Stimulated activated CD4-positive, alpha-beta T cell treated with anti-CD3 and anti-CD28 coated beads, Interleukin-2, amount 100 ng/mL, for 4 hours (primary cell): ENCODE measurements around the gene PIRT.

Experiments
- DNase-seq: peaks from one replicate; pipeline ENCODE4 v3.0.0-alpha.2; 2020; ENCODE audit warnings: low read depth

The PIRT gene

DNA sequence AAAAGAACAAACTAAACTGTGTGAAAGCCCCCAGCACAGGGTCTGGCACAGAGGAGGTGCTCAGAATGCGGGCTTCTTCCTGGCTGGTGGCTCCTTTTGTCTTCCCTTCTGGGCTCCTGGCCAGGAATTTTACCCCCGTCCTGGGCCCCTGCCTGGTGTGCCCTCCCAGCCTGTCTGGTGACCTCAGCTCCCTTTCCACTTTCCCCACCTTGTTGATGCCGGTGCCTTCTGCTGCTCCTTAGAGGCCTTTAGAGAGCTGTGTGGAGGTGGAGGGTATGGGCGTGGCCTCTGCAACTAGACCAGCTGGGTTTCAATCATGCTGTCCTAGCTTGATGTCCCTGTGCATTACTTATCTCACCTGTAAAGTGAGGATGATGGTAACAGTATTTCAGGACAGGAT lies 16.8 kb downstream of the PIRT start:
- no peak for DNase-seq

DNA sequence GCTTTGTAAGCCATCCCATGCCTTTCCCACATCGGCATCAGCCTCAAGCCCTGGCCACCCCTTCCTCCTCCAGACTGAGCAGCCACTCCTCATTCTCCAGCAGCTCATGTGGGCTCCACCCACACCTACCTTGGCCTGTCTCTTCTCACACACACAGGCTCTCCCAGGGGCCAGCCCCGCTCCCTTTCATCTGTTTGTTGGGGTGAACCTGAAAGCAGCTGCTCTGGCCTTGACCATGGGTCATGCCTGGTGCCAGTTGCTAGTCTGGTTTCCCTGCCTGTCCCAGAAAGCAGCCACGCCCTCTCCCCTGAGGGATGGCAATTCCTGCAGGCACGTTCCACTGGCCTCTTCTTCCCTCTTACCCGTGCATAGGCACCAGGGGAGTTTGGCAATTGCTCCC lies 22.6 kb downstream of the PIRT start:
- DNase-seq, result no peak

DNA sequence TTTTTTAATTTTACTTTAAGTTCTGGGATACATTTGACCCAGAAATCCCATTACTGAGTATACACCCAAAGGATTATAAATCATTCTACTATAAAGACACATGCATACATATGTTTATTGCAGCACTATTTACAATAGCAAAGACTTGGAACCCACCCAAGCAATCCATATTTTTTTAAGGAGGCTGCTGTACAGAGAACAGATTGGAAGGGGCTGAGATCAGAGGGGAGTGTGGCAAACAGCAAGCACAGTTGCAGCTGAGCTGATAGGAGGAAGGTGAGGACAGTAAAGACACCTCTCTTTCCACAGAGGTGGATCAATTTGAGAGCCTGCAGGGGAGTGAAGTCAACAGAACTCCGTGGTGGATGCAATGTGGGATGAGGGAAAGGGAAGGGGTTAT lies 23.8 kb downstream of the PIRT start:
- no peak for DNase-seq

DNA sequence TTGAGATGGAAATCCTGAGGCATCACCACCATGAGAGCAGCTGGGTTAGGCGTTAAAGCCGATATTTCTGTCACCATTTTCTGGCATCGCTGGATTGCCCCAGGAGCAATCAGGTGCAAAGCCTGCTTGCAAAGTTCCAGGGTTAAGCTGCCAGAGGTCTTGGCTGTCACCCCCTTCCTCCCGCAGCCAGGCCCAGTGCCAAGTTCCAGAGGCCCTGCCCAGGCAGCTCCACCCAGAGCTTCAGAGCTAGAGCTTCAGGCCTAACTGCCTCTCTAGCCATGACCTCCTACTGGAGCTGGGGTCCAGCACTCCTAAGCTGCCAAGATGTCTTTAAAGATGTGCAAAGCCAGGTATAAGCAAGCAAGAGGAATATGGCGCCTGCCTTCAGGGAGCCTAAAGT lies 25.2 kb downstream of the PIRT start:
- no peak for DNase-seq

DNA sequence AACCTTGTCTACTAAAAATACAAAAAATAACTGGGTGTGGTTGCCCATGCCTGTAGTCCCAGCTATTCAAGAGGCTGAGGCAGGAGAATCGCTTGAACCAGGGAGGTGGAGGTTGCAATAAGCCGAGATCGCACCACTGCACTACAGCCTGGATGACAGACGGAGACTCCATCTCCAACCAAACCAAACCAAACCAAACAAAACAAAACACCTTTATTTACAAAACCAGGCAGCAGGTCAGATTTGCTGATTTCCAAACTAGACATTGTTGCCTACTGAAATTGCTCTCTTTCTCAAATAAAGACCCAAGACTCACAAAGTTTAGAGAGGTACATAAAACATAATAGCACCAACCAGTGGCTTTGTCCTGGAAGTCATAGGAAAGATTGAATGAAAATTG lies 28.3 kb downstream of the PIRT start:
- no peak for DNase-seq

DNA sequence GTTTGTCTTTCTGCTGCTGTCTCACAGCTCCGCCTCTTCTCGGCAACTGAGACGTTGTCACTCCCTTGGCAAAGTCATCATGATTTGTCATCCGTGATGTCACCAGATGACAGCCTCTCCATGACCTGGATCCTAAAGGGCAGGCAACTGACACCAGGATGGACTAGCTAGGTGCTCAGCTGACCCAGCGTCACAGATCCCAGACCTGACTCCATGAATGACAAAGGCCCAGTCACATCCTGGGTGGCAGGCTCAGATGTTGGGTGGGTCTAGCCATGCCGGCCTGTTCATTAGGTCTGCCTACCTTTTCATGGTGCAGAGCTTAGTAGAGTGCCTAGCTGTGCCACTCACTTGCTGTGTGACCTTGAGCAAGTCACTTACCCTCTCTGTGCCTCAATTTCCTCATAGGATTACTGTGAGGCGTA lies 30.2 kb downstream of the PIRT start:
- DNase-seq, result no peak

DNA sequence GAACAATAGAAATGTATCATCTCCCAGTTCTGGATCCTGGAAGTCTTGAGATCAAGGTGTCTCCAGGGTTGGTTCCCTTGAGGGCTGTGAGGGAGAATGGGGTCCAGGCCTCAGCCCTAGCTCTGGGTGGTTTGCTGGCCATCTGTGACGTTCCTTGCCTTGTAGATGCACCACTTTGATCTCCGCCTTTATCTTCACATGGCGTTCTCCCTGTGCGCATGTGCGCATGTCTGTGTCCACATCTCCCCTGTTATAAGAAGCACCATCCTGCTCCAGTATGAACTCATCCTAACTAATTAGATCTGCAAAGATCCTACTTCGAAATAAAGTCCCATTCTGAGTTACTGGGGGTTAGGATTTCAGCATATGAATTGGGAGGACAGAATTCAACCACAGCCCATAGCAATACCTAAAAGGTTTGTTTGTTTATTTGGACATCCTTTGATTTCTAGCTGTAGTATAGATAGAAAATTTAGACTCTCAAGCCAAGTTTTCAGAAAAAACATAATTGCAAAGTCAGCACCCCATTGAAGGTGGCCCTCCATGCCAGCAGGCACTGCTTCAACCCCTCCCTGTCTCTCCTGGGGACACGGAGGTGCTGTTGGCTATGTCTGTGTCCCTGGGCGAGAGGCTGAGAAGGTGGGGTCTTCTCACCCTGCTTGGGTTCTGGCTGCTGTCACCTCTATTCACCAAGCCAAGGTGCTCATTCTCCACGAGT lies 31.2 kb downstream of the PIRT start:
- no peak for DNase-seq

DNA sequence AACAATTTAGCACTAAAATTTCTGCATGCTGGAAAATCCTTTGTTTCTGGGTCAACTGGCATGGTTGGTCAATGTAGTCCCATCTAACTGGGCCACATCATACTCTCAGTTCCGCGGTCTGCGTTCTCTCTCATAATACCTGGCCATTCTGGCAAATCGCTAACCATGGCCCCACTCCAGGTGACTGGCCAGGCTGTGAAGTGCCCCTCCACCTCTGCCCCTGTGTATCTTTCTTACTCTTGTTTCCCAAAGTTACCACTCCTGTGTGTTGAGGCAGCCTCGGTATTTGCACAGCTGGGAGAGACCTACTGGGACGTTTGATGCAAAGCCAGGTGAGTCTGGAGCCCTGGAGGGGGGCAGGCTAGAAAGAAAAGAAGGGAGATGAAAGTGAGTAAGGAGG lies 32.0 kb downstream of the PIRT start:
- no peak for DNase-seq

DNA sequence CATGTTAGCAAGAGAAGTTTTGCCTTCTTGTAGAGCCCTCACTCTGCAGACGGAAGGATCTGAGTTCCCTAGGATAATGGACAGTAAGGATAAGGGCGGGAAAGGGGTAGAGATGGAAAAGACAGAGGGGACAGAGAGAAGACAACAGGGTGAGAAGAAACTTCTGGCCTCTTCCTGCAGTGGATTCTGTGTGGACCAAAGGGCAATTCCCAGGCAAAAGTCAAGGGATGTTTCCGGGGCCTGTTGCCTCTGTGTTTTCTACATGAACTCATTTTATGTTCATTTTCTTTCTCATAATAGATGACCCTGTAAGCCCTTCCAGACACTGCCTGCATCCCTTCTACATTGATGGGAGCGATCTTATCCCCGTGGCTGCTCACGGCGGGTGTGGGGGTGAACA lies 33.3 kb downstream of the PIRT start:
- DNase-seq, result no peak

DNA sequence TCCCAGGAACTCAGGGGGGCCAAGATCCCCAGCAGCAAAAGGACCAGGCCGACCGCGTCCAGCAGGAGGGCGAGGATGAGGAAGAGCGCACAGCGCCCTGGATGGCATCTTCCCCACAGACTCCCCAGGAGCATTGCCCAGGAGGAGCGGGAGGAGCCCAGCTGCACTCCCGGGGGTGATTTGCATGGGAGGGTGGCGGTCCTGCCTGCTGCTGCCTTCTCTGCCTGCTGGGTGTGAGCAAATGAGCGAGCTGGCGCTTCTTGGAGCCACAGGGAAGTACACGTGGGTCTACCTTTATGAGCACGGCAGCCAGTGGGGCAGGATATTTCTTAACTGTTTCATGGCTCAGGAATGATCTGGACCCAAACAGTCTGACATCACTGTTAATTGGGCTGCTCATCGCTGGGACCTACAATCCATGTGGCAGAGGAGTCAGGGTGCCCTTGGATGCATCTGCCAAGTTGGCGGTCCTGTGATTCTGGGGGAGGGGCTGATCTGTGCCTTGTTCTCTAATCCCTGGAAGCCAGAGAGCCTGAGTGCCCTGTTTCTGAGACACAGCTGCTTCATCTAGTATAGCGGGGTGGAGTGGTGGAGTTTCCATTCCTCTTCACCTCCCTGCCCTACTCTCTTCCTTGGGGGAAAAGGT lies 33.9 kb downstream of the PIRT start, which contains the start of gene TMEM238L:
Gene TMEM238L, minus strand, starts transcription at position 270 of the 646 bp plus-strand sequence. Its CDS starts 136 bp downstream, at position 134.
- no peak for DNase-seq

DNA sequence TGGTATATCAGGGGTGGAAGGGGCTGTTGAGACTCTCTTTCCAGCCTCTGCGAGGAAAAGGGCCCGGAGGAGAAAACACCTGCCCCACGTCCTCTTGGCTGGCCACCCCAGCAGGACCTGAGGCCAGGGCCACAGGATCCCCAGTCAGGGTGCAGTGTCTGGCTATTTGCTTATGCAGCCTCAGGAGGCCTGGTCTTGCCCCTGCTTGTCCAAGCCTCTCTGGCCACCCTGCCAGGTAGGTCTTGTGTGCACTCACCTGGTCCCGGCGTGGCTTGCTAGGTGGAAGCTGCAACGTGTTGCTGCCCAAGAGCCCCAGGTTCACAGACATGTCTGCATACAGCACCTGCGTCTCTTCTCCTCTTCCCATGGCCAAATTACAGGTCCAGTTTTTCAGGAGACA lies 34.5 kb downstream of the PIRT start:
- DNase-seq, result no peak

DNA sequence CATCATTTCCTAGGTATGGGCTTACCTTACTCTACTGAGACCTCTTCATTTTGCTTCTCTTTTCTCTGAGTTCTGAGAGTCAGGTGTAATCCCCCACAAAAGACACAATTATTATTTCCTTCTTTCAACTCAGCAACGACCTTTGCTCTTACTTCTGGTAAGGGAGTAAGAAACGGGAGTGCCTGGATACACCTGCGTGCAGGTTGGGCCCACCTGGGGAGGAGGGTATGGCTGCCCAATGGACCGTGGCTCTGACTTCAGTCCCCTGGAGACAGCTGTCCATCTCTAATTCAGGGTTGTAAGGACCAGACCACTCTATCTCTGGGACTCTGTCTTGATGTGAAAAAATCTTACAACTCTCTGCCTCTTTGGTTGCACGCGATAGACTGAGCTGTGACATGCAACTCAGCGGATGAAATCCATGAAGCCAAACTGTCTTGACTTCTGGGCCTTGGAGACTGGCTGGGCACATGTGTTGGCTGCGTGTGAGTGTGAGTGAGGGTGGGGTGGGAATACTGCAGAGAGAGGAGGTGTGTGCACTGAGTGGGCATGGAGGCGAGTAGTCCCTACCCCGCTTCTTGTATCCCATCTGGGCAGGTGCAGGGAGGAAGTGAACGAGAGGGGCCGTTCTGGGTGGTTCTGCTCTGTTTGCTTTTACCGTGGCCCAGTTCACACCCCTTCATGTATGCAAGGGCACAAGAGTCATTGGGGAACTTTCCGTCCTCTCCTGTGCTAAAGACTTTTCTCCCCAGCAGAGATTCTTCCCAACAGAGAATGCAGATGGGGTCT lies 35.2 kb downstream of the PIRT start:
- no peak for DNase-seq

DNA sequence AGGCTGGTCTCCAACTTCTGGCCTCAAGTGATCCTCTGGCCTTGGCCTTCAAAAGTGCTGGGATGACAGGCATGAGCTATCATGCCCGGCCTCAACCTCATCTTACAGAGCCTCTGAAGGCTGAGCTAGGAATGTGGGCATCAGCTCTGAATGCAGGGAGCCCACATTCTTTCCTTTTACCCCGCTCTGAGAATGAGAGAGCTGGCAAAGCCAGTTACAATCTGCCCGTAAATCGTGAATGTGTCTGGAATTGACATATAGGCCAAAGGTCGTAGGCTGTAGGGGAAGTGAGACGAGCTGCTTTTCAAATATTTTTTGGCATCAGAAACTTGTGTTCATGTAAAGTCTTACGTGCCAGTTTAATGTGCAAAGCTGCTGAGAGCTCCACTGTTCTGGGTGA lies 38.5 kb downstream of the PIRT start:
- DNase-seq, result no peak

DNA sequence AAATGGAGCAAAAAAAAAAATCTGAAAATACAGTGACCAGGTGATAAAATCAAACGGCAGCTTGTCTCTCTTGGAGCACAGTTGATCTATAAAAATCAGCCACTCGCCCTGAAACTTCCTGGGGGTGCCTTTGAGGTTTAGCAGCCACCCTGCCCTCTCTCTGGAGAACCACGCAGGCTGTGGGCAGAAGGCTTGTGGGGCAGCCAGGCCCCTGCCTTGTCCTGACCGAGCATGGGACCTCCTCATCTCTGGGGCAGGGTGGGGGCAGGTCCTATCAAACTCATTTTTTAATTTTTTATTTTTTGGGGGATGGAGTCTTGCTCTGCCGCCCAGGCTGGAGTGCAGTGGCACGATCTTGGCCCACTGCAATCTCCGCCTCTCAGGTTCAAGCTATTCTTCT lies 39.0 kb downstream of the PIRT start:
- no peak for DNase-seq

DNA sequence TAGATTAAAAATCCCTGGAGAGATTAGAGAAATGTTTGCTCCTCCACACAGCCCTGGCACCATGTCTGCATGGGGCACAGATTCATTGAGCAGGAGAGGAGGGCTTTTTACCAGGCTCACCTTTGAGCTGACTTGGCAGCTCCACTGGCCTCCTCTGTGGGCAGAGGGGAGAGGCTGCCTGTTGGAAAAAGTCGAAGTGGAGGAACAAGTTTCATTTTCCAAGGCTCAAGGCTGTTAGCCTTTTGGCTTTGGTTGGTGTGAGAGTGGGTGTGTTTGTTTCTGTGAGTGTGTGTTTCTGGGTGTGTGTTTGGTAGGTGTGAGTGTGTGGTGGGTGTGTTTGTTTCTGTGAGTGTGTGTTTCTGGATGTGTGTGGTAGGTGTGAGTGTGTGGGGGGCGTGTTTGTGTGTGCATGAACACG lies 39.5 kb downstream of the PIRT start:
- DNase-seq, result no peak

DNA sequence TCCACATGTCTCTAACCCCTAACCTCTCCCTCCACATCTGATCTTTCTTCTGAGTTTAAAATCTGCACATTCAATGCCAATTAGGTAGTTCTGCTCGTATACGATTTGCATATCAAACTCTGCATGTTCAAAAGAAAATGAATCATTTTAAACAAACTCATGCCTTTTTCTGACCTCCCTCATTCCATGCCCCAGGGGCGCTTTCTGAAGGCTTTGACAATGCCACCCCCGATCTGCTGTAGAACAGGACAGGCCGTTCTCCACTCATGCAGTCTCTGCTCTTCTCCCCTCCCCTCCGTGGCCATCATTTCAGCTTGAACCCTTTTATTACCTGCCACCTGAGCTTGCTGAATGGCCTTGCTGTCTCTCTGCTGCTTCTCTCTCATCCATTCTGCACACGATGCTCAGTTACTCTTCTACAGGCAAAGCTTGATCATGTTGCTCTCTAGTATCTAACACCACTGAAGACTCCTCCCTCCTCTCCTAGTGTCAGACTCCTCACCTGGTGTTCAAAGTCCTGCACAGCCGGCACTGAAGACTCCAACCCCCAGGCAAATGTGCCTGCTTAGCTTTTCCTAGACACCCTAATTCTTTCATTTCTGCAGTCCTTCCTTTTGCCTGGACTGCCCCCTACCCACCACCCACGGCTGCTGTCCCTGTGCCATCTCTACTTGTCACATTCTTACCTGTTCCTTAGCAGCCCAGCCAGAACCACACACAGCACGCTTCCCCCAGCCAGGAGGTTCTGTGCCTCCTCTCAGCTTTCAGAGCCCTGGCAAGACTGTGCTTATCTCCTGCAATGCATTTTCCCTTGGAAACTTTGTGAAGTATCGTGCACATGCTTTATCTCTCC lies 40.2 kb downstream of the PIRT start:
- DNase-seq, result no peak

DNA sequence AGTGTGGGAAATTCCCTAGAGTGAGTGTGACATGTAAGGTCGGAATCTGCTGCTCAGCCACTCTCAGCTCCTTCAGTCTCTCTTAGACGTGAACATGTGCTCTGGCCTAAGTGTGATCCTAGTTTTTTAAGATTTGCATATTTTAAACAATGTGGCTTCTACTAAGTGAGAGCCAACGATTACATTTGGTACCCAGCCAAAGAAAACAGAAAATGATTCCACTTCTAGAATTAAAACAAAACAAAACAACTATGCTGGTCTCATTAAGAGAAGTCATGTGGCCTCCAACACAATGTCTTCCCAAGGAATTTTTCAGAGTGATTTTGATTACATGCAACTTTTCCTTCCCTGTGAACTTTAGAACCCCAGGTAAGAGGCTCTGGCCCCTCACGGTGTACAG lies 44.1 kb downstream of the PIRT start:
- no peak for DNase-seq

DNA sequence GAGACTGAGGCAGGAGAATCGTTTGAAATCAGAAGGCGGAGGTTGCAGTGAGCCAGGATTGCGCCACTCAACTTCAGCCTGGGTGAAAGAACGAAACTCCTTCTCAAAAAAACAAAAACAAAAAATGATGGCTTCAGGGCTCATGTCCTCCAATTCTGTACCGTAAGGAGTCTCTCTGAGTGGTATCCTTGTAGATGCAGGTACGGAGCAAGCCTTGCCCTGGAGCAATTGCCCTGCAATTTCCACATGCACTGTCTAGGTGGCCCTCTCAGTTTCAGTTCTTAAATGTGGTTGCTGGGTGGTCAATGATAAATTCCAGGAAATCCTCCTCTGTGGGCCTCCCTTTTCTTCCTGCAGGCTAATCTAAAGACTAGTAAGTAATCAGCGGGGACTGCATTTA lies 44.6 kb downstream of the PIRT start:
- no peak for DNase-seq

DNA sequence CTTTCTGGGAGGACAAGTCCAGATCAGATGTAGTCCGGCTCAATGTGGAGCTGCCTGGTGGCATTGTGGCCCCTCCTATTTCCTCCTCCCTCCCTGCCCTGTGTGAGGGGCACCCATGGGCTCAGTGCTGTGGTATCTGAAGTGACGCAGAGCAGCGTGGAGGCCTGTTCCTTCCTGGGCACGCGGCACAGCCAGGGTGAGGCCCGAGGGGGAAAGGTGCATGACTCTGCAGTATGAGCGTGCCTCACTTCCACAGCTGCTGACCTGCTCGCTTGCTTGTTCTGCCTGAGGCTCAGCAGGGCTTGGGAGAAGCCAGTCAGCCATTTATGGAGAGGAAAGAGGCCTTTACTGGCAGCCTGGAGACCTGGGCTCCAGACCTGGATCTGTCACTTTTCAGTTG lies 45.7 kb downstream of the PIRT start:
- no peak for DNase-seq

DNA sequence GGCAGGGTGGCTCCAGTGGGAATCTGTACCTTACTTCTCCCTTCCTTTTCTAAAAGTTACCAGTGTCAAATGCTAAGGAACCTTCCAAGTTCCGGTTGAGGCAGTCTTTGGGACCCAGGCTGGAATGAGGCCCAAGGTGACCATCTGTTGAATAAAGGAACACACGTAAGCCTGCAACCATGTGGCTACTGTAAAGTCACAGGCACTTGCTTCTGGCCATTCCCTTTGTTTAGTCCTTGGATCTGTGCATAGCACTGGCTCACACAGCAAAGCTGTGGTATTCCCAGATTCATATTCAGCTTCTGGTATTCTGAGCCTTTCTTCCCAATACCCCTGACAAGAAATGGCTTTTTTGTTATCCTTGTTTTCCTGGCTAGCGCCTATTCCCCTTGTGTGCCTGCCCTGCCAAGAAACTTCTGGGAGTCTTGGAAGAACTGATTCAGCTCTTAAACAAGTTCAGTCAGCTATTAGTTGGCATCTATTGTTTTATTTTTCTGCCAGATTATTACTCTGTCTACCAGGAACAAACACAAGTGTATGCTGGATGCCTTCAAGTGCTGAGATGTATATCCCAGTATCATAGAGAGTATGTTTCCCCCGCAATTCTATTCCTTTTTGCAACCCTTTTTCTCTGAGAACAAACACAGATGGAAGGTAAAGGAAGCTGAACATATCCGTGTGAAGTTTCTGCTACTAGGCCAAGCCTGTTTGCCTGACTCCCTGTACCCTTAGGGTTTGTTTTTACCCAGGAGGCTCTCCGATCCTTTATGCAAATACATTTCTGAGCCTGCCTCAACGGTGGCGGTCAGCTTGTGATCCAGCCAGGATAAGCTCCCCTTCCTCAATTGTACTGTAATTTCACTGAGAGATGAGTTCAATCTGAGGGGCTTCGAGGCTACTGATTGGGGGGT lies 47.1 kb downstream of the PIRT start:
- no peak for DNase-seq

DNA sequence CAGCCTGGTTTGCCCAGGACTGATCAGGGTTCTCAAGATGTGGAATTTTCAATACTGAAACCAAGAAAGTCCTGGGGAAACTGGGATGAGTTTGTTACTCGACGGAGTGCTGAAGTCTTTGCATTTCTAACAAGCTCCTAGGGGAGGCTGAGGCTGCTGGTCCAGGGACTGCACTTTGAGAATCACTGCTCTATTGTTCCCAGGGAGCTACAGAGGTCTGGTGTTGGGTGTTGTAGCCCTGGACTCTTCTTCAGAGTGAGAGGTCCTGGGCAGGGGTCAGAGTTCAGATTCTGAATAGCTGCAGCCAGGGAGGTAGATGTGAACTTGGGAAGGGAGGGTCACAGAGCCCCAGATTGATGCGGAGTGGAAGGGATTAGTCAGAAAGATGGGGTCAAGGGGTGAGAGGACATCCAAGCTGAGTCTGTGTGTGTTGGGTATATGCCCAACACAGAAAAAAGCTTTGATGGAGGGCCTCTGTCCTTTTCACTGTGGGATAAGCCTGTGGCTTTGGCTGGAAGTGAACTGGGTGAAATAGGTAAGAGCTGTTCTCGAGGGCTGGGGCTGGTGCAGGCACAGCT lies 48.1 kb downstream of the PIRT start:
- no peak for DNase-seq
